HepG2 (cell line): ENCODE data around the gene TNXB. TPM values are rescaled to one million over a fixed set of nuclear protein-coding genes. Genes with fewer than 3 reads are reported as not detected.

Source experiments
- ATAC-seq: fragments of 200-7000 bp; cut with Tn5 transposase; 3 replicates; pipeline ENCODE4 v1.9.1; 2020; ENCODE audit warnings: mild to moderate bottlenecking, moderate library complexity
- BruUV-seq: library from RNA; stranded (reverse); fragments of 400-500 nt; replicated peaks from 2 replicates; lab custom pipeline; 2021; lab: Mats Ljungman, UMichigan
- CTCF ChIA-PET: fragments of 300-600 bp; formaldehyde crosslinking; extraction: SDS; loops from one replicate; lab custom pipeline; 2021; ENCODE audit warnings: low total read pairs, inconsistent platforms, low intra/inter-chr PET ratio; lab: Yijun Ruan, JAX
- POLR2A ChIA-PET: fragments of 350-600 bp; sonication (Branson Sonifier 250); formaldehyde crosslinking; loops from one replicate; lab custom pipeline; 2020; ENCODE audit warnings: antibody characterized with exemption, inconsistent platforms; lab: Yijun Ruan, JAX
- DNase-seq: peaks from one replicate; pipeline ENCODE4 v3.0.0-alpha.2; 2015; ENCODE audit warnings: low spot score
- FAIRE-seq: peaks from 3 replicates; lab custom pipeline; 2011; peaks lifted over from hg19 to GRCh38; lab: Jason Lieb, UNC
- H2AFZ ChIP-seq: one replicate; pipeline ENCODE4 v1.6.1; 2011; ENCODE audit warnings: low read length, inconsistent platforms
- H3K27ac ChIP-seq: fragments of 300-600 bp; 3 replicates; pipeline ENCODE4 v1.8.0; 2011; ENCODE audit warnings: mixed run types, mild to moderate bottlenecking, mixed read lengths, low read length, inconsistent platforms; ENCODE audit not compliant: insufficient read depth; ENCODE audit errors: extremely low read length
- H3K27me3 ChIP-seq, 2 experiments: fragments of 200-600 bp in 1 of 2; 2 replicates in 1 of 2; 3 replicates in 1 of 2; pipeline versions ENCODE4 v1.6.0 to v1.8.0; 2011; ENCODE audit warnings: low read length in 2 of 2, mild to moderate bottlenecking in 2 of 2, moderate library complexity in 2 of 2, inconsistent platforms in 1 of 2; ENCODE audit not compliant: insufficient read depth in 2 of 2, control insufficient read depth in 1 of 2
- H3K36me3 ChIP-seq, 2 experiments: fragments of 200-600 bp in 1 of 2; replicated peaks in 1 of 2; 2 replicates in 1 of 2; 3 replicates in 1 of 2; pipeline versions ENCODE4 v1.5.1 to v1.8.0; 2011; ENCODE audit warnings: low read length in 2 of 2, inconsistent platforms in 1 of 2; ENCODE audit not compliant: insufficient read depth in 2 of 2, control insufficient read depth in 1 of 2
- H3K4me1 ChIP-seq: 2 replicates; pipeline ENCODE4 v1.5.1; 2012; ENCODE audit warnings: low read length, inconsistent platforms; ENCODE audit not compliant: insufficient read depth
- H3K4me2 ChIP-seq: 2 replicates; pipeline ENCODE4 v1.6.0; 2011; ENCODE audit warnings: low read depth, low read length, inconsistent platforms
- H3K4me3 ChIP-seq, 3 experiments: fragments of 200-600 bp in 1 of 3; sonication (generic), shearing (Covaris generic) in 1 of 3; replicated peaks in 1 of 3; 2 replicates each; pipeline ENCODE4 v1.5.1; 2011 to 2016; ENCODE audit warnings: low read length in 3 of 3, inconsistent platforms in 2 of 3, low read depth in 2 of 3, mild to moderate bottlenecking in 2 of 3, control low read depth in 1 of 3, mixed read lengths in 1 of 3; ENCODE audit not compliant: insufficient read depth in 1 of 3
- H3K79me2 ChIP-seq: one replicate; pipeline ENCODE4 v1.6.1; 2011; ENCODE audit warnings: low read length, inconsistent platforms; ENCODE audit not compliant: insufficient read depth
- H3K9ac ChIP-seq: 2 replicates; pipeline ENCODE4 v1.6.0; 2011; ENCODE audit warnings: mild to moderate bottlenecking, low read depth, low read length, inconsistent platforms; ENCODE audit not compliant: insufficient read depth
- H3K9me3 ChIP-seq: 2 replicates; pipeline ENCODE4 v1.5.1; 2012; ENCODE audit warnings: mild to moderate bottlenecking, low read length
- H4K20me1 ChIP-seq: 2 replicates; pipeline ENCODE4 v1.6.0; 2011; ENCODE audit warnings: inconsistent platforms, mild to moderate bottlenecking, low read length, moderate library complexity; ENCODE audit not compliant: insufficient read depth
- ARNTL ChIP-seq: sonication (generic); formaldehyde crosslinking; IDR thresholded peaks from 2 replicates; pipeline ENCODE4 v1.4.0; 2020; ENCODE audit warnings: mild to moderate bottlenecking, missing genetic modification reagents
- CCDC6 ChIP-seq: sonication (generic); formaldehyde crosslinking; IDR thresholded peaks from 2 replicates; pipeline ENCODE4 v1.8.1; 2022; ENCODE audit warnings: mild to moderate bottlenecking, missing genetic modification reagents, moderate library complexity
- KDM5B ChIP-seq: sonication (generic); formaldehyde crosslinking; IDR thresholded peaks from 2 replicates; pipeline ENCODE4 v1.4.0; 2020; ENCODE audit warnings: missing genetic modification reagents, mild to moderate bottlenecking, borderline replicate concordance
- NCOA2 ChIP-seq: sonication (generic); formaldehyde crosslinking; IDR thresholded peaks from 2 replicates; pipeline ENCODE4 v1.8.0; 2022; ENCODE audit warnings: inconsistent platforms
- NONO ChIP-seq, 2 experiments: fragments of 450-650 bp in 1 of 2; sonication (generic) in 1 of 2; formaldehyde crosslinking in 1 of 2; IDR thresholded peaks in 1 of 2; conservative IDR thresholded peaks in 1 of 2; 2 replicates each; pipeline versions ENCODE4 v1.6.1 to v1.8.0; 2017 to 2022; ENCODE audit warnings: mild to moderate bottlenecking in 1 of 2, missing genetic modification reagents in 1 of 2, moderate library complexity in 1 of 2
- SIN3A ChIP-seq: IDR thresholded peaks from 2 replicates; pipeline ENCODE4 v1.6.1; 2011; ENCODE audit warnings: low read depth, mild to moderate bottlenecking, control low read depth, low read length, borderline replicate concordance
- SNAI1 ChIP-seq: sonication (generic); formaldehyde crosslinking; IDR thresholded peaks from 2 replicates; pipeline ENCODE4 v1.5.0; 2020; ENCODE audit warnings: mild to moderate bottlenecking, missing genetic modification reagents, borderline replicate concordance
- ZKSCAN8 ChIP-seq: IDR thresholded peaks from 2 replicates; pipeline ENCODE4 v1.6.1; 2016; ENCODE audit warnings: borderline replicate concordance, missing genetic modification reagents, missing compliant biosample characterization
- ZNF512B ChIP-seq: sonication (generic); formaldehyde crosslinking; IDR thresholded peaks from 2 replicates; pipeline ENCODE4 v1.5.1; 2020; ENCODE audit warnings: missing genetic modification reagents, mild to moderate bottlenecking, borderline replicate concordance
- ZNF619 ChIP-seq: sonication (generic); formaldehyde crosslinking; IDR thresholded peaks from 2 replicates; pipeline ENCODE4 v1.4.0; 2020; ENCODE audit warnings: mild to moderate bottlenecking, missing genetic modification reagents
- ZNF713 ChIP-seq: sonication (generic); formaldehyde crosslinking; IDR thresholded peaks from 2 replicates; pipeline ENCODE4 v1.4.0; 2020; ENCODE audit warnings: mild to moderate bottlenecking, missing genetic modification reagents
- ZNF75D ChIP-seq: sonication (generic); formaldehyde crosslinking; IDR thresholded peaks from 2 replicates; pipeline ENCODE4 v1.8.1; 2023; ENCODE audit warnings: missing genetic modification reagents, mild to moderate bottlenecking, borderline replicate concordance
- ZSCAN29 ChIP-seq: sonication (generic); formaldehyde crosslinking; conservative IDR thresholded peaks from 2 replicates; pipeline ENCODE4 v1.4.0; 2020; ENCODE audit warnings: mild to moderate bottlenecking, missing genetic modification reagents
- WGBS: methylation state at CpG from one replicate; pipeline ENCODE4 v1.1.6; 2017; ENCODE audit warnings: low lambda C conversion rate; 5-methylcytosine and 5-hydroxymethylcytosine counted together
- in situ Hi-C: cut with HindIII; loops from 2 replicates; pipeline ENCODE4 v1.10.0; 2017; ENCODE audit warnings: low pct_unique_long_range_greater_than_20kb; ENCODE audit not compliant: extremely low pct_ligation_motif_present
- intact Hi-C: fragments of 100-400 bp; cut with micrococcal nuclease; formaldehyde crosslinking; loops from one replicate; pipeline ENCODE4 v1.10.0; 2022; ENCODE audit not compliant: unreplicated experiment
- polyA plus RNA-seq, 8 experiments: library from polyadenylated mRNA; depleted of rRNA in 3 of 8; stranded (reverse) in 7 of 8; unstranded in 1 of 8; fragments of >200 nt; fragmentation: Illumina TruSeq in 4 of 8; extraction: Trizol in 4 of 8; gene quantifications; 2 replicates each; pipeline versions ENCODE4 v1.2.1 to v1.2.3, GENCODE V29; 2011 to 2016; ENCODE audit warnings: low read depth in 4 of 8, missing spikeins in 1 of 8, mixed read lengths in 1 of 8; ENCODE audit not compliant: insufficient read depth in 1 of 8
- total RNA-seq, 5 experiments: library from RNA; depleted of rRNA; stranded (reverse); fragments of >200 nt; fragmentation: Illumina TruSeq; extraction: Trizol; gene quantifications; 2 replicates each; pipeline ENCODE4 v1.2.3, GENCODE V29; 2016; ENCODE audit warnings: low read depth in 1 of 5
- TF ChIP-seq, protein P1 (sequence below): sonication (generic); formaldehyde crosslinking; IDR thresholded peaks from 2 replicates; pipeline ENCODE4 v1.8.1; 2022; ENCODE audit warnings: mild to moderate bottlenecking, missing genetic modification reagents
- TF ChIP-seq, protein P2 (sequence below): sonication (generic); formaldehyde crosslinking; IDR thresholded peaks from 2 replicates; pipeline ENCODE4 v1.5.0; 2020; ENCODE audit warnings: missing genetic modification reagents

The TNXB gene
- total and polyA plus RNA-seq, 2 of the 13 experiments (the other 11 are each of a cell fraction or from before 2014, with no cell fraction given) = 1.6 to 2.7 TPM

DNA sequence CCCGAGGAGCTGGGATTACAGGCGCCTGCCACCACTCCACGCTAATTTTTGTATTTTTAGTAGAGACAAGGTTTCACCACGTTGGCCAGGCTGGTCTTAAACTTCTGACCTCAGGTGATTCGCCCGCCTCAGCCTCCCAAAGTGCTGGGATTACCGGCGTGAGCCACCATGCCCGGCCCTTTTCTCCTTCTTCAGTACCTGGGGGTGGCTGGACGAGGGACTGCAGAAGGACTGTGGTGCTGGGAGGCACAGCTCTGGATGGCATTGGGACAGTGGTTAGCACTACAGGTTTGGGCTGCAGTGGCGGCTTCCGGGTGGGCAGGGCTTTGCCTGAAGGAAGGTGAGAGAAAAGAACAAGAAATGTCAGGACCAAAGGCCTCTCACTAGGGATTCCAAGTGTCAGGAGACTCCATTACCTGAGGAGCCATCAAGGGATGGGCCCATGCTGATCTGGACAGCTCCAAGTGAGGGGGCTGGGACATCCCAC is 11.5 kb upstream of the TNXB start:
- Histone ChIP-seq H3K9me3 (no peaks in the 10 kb centered on the region), H4K20me1 (no peaks in the 10 kb centered on the region), H3K27me3 (no peaks in the 10 kb centered on the region), H3K9ac (no peak overlapping the region), H3K4me1 (peaks cover 15% of the 10 kb centered on the region), H3K4me3 (no peak overlapping the region), H3K36me3 (peaks cover 17 to 65% of the 10 kb centered on the region in 2 experiments), H3K27ac (no peak overlapping the region), H2AFZ (no peak overlapping the region), H3K4me2 (no peak overlapping the region), H3K79me2 (no peaks in the 10 kb centered on the region)
- intact Hi-C loops = no loop called here
- no peak for FAIRE-seq
- CTCF ChIA-PET = interaction anchor here (3.2 kb wide), 1 partner anchor 34 kb away, joined by 97 read pairs; the partner anchor contains the start of gene PPT2
- no peak for DNase-seq
- no peak for ATAC-seq
- in situ Hi-C loops = no loop called here
- POLR2A ChIA-PET = interaction anchor here (2.8 kb wide), 1 partner anchor 8 kb away, joined by 34 read pairs; the partner anchor contains the start of genes ATF6B and FKBPL
- 97% methylated on average over 12 of the region's 12 CpGs for WGBS
- TF ChIP-seq SIN3A (no peak), ZNF619 (CRISPR knock-in tag) (no peak), ARNTL (CRISPR knock-in tag) (no peak), SNAI1 (no peak), CCDC6 (CRISPR knock-in tag) (no peak), ZNF713 (no peak), ZNF75D (no peak), ZNF512B (CRISPR knock-in tag) (no peak), NONO (IDR thresholded peaks at IDR 0.05) (no peak), NONO (CRISPR knock-in tag; conservative IDR thresholded peaks at IDR 0.05) (no peak), KDM5B (CRISPR knock-in tag) (no peak), ZSCAN29 (CRISPR knock-in tag) (no peak), NCOA2 (CRISPR knock-in tag) (no peak), ZKSCAN8 (CRISPR knock-in tag) (no peak)
- TF ChIP-seq, protein P1, sequence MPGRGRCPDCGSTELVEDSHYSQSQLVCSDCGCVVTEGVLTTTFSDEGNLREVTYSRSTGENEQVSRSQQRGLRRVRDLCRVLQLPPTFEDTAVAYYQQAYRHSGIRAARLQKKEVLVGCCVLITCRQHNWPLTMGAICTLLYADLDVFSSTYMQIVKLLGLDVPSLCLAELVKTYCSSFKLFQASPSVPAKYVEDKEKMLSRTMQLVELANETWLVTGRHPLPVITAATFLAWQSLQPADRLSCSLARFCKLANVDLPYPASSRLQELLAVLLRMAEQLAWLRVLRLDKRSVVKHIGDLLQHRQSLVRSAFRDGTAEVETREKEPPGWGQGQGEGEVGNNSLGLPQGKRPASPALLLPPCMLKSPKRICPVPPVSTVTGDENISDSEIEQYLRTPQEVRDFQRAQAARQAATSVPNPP (CRISPR knock-in tag) = no peak
- TF ChIP-seq, protein P2, sequence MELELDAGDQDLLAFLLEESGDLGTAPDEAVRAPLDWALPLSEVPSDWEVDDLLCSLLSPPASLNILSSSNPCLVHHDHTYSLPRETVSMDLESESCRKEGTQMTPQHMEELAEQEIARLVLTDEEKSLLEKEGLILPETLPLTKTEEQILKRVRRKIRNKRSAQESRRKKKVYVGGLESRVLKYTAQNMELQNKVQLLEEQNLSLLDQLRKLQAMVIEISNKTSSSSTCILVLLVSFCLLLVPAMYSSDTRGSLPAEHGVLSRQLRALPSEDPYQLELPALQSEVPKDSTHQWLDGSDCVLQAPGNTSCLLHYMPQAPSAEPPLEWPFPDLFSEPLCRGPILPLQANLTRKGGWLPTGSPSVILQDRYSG = no peak
- no TSS peak for BruUV-seq
